Transverse colon (tissue), 4 donors: ENCODE data around the gene CRYGN. TPM values are rescaled to one million over a fixed set of nuclear protein-coding genes. Genes with fewer than 3 reads are reported as not detected.

ENCODE experiments used
- DNase-seq: peaks from one replicate; pipeline ENCODE4 v3.0.0-alpha.2; 2019
- H3K27ac ChIP-seq, 4 donors: fragments of 200-600 bp; sonication (generic); 2 replicates each; pipeline ENCODE4 v1.5.1; 2016 to 2018; ENCODE audit warnings: inconsistent platforms in 4 of 4
- H3K27me3 ChIP-seq: fragments of 200-600 bp; sonication (generic); 2 replicates; pipeline ENCODE4 v1.5.1; 2017; ENCODE audit warnings: inconsistent platforms
- H3K36me3 ChIP-seq, 4 donors: fragments of 200-600 bp; sonication (generic); 2 replicates each; pipeline ENCODE4 v1.5.1; 2017 to 2019; ENCODE audit warnings: inconsistent platforms in 4 of 4
- H3K4me1 ChIP-seq, 4 donors: fragments of 200-600 bp; sonication (generic); 2 replicates each; pipeline ENCODE4 v1.5.1; 2017 to 2020; ENCODE audit warnings: inconsistent platforms in 4 of 4
- H3K4me3 ChIP-seq, 4 donors: fragments of 200-600 bp; sonication (generic); 1 replicate in 1 of 4; 2 replicates in 3 of 4; pipeline versions ENCODE4 v1.5.1 to v1.6.1; 2017 to 2019; ENCODE audit warnings: inconsistent platforms in 4 of 4
- H3K9me3 ChIP-seq, 2 donors: fragments of 200-600 bp; sonication (generic); 2 replicates each; pipeline ENCODE4 v1.5.1; 2017 to 2019; ENCODE audit warnings: inconsistent platforms in 2 of 2
- EP300 ChIP-seq: sonication (generic); formaldehyde crosslinking; IDR thresholded peaks from one replicate; pipeline ENCODE4 v1.6.1; 2017; ENCODE audit warnings: antibody characterized with exemption, low read depth
- POLR2A ChIP-seq: fragments of 450-650 bp; IDR thresholded peaks from one replicate; pipeline ENCODE4 v1.6.1; 2016; ENCODE audit warnings: antibody characterized with exemption, mild to moderate bottlenecking, moderate library complexity
- POLR2AphosphoS5 ChIP-seq, 3 donors: sonication (generic); formaldehyde crosslinking; IDR thresholded peaks; one replicate each; pipeline ENCODE4 v1.6.1; 2016; ENCODE audit warnings: antibody characterized with exemption in 3 of 3
- WGBS, 2 donors: methylation state at CpG; one replicate each; pipeline ENCODE4 v1.1.5; 2018; ENCODE audit warnings: low coverage in 1 of 2; 5-methylcytosine and 5-hydroxymethylcytosine counted together
- in situ Hi-C, 4 donors: fragments of 200-750 bp; cut with MboI; loops; one replicate each; pipeline versions ENCODE4 v1.15.0 to v1.15.1; 2017; ENCODE audit warnings: low sequenced_read_pairs in 3 of 4, low pct_ligation_motif_present in 1 of 4, low pct_unique_long_range_greater_than_20kb in 1 of 4
- intact Hi-C: fragments of 100-400 bp; cut with DNase I; formaldehyde crosslinking; loops from one replicate; pipeline ENCODE4 v1.15.1; 2023; ENCODE audit warnings: low total_unique reads
- total RNA-seq, 4 donors: library from RNA; depleted of rRNA; stranded (reverse); fragments of >200 nt; gene quantifications; one replicate each; pipeline ENCODE4 v1.1.0, GENCODE V29; 2016
- TF ChIP-seq, protein P1 (sequence below), 5 experiments: fragments of 200-600 bp in 3 of 5; fragments of 450-650 bp in 2 of 5; sonication (generic) in 3 of 5; IDR thresholded peaks; 1 replicate in 2 of 5; 2 replicates in 3 of 5; pipeline ENCODE4 v1.5.1; 2016 to 2017; ENCODE audit warnings: antibody characterized with exemption in 5 of 5, inconsistent platforms in 3 of 5, mild to moderate bottlenecking in 2 of 5, moderate library complexity in 1 of 5

CRYGN gene
- total RNA-seq, 4 donors from 2014 or later: not detected

- H3K9me3 ChIP-seq: peaks cover 0 to 7% of the 10 kb centered on the region in 2 donors
- in situ Hi-C loops: no loop called here
- no peak overlapping the region for H3K27ac ChIP-seq
- TF ChIP-seq POLR2AphosphoS5 (IDR thresholded peaks at IDR 0.05) (no peak), EP300 (no peak), POLR2A (no peak)
- TF ChIP-seq, protein P1, sequence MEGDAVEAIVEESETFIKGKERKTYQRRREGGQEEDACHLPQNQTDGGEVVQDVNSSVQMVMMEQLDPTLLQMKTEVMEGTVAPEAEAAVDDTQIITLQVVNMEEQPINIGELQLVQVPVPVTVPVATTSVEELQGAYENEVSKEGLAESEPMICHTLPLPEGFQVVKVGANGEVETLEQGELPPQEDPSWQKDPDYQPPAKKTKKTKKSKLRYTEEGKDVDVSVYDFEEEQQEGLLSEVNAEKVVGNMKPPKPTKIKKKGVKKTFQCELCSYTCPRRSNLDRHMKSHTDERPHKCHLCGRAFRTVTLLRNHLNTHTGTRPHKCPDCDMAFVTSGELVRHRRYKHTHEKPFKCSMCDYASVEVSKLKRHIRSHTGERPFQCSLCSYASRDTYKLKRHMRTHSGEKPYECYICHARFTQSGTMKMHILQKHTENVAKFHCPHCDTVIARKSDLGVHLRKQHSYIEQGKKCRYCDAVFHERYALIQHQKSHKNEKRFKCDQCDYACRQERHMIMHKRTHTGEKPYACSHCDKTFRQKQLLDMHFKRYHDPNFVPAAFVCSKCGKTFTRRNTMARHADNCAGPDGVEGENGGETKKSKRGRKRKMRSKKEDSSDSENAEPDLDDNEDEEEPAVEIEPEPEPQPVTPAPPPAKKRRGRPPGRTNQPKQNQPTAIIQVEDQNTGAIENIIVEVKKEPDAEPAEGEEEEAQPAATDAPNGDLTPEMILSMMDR (IDR thresholded peaks at IDR 0.05): no peak
- intact Hi-C loops: no loop called here
- no peaks in the 10 kb centered on the region for H3K27me3 ChIP-seq
- no peaks in the 10 kb centered on the region for H3K36me3 ChIP-seq
- DNase-seq: no peak
- H3K4me3 ChIP-seq: no peak overlapping the region
- WGBS, 2 donors: 58 to 84% methylated on average over 2 to 7 of the region's 7 CpGs
- peaks cover 0 to 5% (median 2%) of the 10 kb centered on the region in 4 donors for H3K4me1 ChIP-seq
Observed at GRCh38 chr7:151423226-151423625, 16.7 kb downstream of the CRYGN start.

DNA sequence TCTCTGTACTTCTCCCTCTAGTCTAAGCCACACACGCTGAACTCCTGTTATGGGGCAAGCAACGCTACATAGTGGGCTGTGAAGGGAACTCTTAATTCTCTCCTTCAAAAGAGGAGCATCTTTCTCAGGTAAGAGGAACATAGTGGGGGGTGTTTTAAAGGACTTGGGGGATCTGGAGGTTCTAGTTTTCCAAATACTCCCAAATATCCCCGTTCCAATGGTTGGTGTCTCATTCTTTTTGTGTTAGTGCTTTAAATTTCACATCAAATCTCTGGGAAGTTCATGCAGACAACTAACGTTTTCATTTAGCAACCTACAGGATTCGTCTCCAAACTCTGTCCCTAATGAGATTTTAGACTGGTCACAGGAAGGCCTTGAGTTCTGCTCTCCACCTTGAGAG lies 17.7 kb downstream of the CRYGN start:
- Histone ChIP-seq H3K36me3 (no peaks in the 10 kb centered on the region), H3K4me1 (peaks cover 0 to 2% (median 0%) of the 10 kb centered on the region in 4 donors), H3K9me3 (peaks cover 0 to 7% of the 10 kb centered on the region in 2 donors), H3K27ac (no peak overlapping the region), H3K4me3 (no peak overlapping the region), H3K27me3 (no peaks in the 10 kb centered on the region)
- intact Hi-C loops (no loop called here), in situ Hi-C loops (no loop called here)
- no peak for DNase-seq
- TF ChIP-seq POLR2AphosphoS5 (IDR thresholded peaks at IDR 0.05): no peak
- TF ChIP-seq EP300: no peak
- TF ChIP-seq, protein P1 (IDR thresholded peaks at IDR 0.05): no peak
- TF ChIP-seq POLR2A: no peak
- 75 to 77% methylated on average over 3 to 5 of the region's 5 CpGs for WGBS, 2 donors

DNA sequence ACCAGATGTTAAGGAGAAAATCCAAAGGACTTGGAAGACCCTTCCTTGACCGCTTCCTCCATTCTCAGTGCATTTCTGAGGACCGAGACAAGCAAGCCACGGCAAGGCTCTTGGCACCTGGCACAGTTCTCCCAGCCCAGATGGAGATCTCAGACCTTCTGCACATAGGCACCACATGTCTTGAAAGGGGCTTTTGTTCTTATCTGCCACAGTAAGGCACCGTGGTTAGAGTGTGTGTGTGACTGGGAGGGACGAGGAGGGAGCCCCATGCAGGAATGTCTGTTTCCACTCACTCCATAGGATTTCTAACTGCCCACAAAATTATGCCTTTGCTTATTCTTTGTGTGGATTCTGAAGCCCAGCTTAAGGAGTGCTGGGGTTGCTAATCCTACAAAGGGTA lies 19.8 kb downstream of the CRYGN start:
- no peak for TF ChIP-seq EP300
- TF ChIP-seq POLR2AphosphoS5 (IDR thresholded peaks at IDR 0.05): no peak
- no peak for TF ChIP-seq POLR2A
- TF ChIP-seq, protein P1 (IDR thresholded peaks at IDR 0.05): no peak
- 60 to 74% methylated on average over 1 to 5 of the region's 5 CpGs for WGBS, 2 donors
- in situ Hi-C loops (no loop called here), intact Hi-C loops (no loop called here)
- Histone ChIP-seq H3K27me3 (no peaks in the 10 kb centered on the region), H3K36me3 (no peaks in the 10 kb centered on the region), H3K27ac (no peak overlapping the region), H3K4me3 (no peak overlapping the region), H3K4me1 (no peaks in the 10 kb centered on the region), H3K9me3 (peaks cover 0 to 7% of the 10 kb centered on the region in 2 donors)
- DNase-seq: no peak

GRCh38 chr7:151416941-151417315 lies 23.0 kb downstream of the CRYGN start:
- Histone ChIP-seq H3K36me3 (no peaks in the 10 kb centered on the region), H3K9me3 (peaks cover 0 to 7% of the 10 kb centered on the region in 2 donors), H3K27me3 (peaks cover 22% of the 10 kb centered on the region), H3K4me1 (no peaks in the 10 kb centered on the region), H3K27ac (no peak overlapping the region), H3K4me3 (no peak overlapping the region)
- no peak for DNase-seq
- TF ChIP-seq POLR2A (no peak), EP300 (no peak)
- in situ Hi-C loops: no loop called here
- 42 to 65% methylated on average over 11 of the region's 11 CpGs for WGBS, 2 donors
- intact Hi-C loops: no loop called here
